GM12892 (cell line): Measurements from ENCODE around the gene PPP2R2C.

ENCODE experiments used
- DNase-seq: peaks from one replicate; pipeline ENCODE4 v3.0.0; 2011; ENCODE audit not compliant: insufficient read length
- FAIRE-seq: peaks from 2 replicates; lab custom pipeline; 2011; peaks lifted over from hg19 to GRCh38; lab: Jason Lieb, UNC
- POLR2A ChIP-seq: IDR thresholded peaks from 2 replicates; pipeline ENCODE4 v1.6.1; 2011; ENCODE audit warnings: low read depth, low read length, control low read depth
- POLR2AphosphoS5 ChIP-seq: IDR thresholded peaks from 2 replicates; pipeline ENCODE4 v1.6.1; 2011; ENCODE audit warnings: low read depth, low read length, control low read depth
- TAF1 ChIP-seq: IDR thresholded peaks from 2 replicates; pipeline ENCODE4 v1.6.1; 2011; ENCODE audit warnings: low read depth, mild to moderate bottlenecking, control low read depth, low read length, borderline replicate concordance

PPP2R2C gene

GRCh38 chr4:6345096-6345830 is 127.2 kb downstream of the PPP2R2C start:
- TF ChIP-seq TAF1 (no peak), POLR2AphosphoS5 (no peak)
- FAIRE-seq (no peak), DNase-seq (no peak)

GRCh38 chr4:6343939-6344408 is 128.4 kb downstream of the PPP2R2C start:
- TF ChIP-seq TAF1 (no peak), POLR2A (no peak), POLR2AphosphoS5 (no peak)
- no peak for FAIRE-seq
- DNase-seq = no peak

- no peak for DNase-seq
- no peak for FAIRE-seq
- TF ChIP-seq TAF1 (no peak), POLR2AphosphoS5 (no peak)
Observed at GRCh38 chr4:6342530-6343293, 129.7 kb downstream of the PPP2R2C start.

GRCh38 chr4:6341696-6342095 is 130.7 kb downstream of the PPP2R2C start:
- DNase-seq = no peak
- no peak for TF ChIP-seq POLR2AphosphoS5
- no peak for TF ChIP-seq TAF1
- TF ChIP-seq POLR2A = no peak
- no peak for FAIRE-seq

- no peak for TF ChIP-seq POLR2A
- TF ChIP-seq TAF1 = no peak
- TF ChIP-seq POLR2AphosphoS5 = no peak
- no peak for FAIRE-seq
- no peak for DNase-seq
Observed at GRCh38 chr4:6340446-6341015, 131.9 kb downstream of the PPP2R2C start.

GRCh38 chr4:6339818-6340445 is 132.5 kb downstream of the PPP2R2C start:
- TF ChIP-seq TAF1 (no peak), POLR2A (no peak), POLR2AphosphoS5 (no peak)
- FAIRE-seq (no peak), DNase-seq (no peak)

- FAIRE-seq = no peak
- TF ChIP-seq TAF1 (no peak), POLR2A (no peak), POLR2AphosphoS5 (no peak)
- no peak for DNase-seq
Observed at GRCh38 chr4:6338951-6339817, 133.2 kb downstream of the PPP2R2C start.

- TF ChIP-seq POLR2A (no peak), POLR2AphosphoS5 (no peak), TAF1 (no peak)
- FAIRE-seq (no peak), DNase-seq (no peak)
Observed at GRCh38 chr4:6338175-6338950, 134.1 kb downstream of the PPP2R2C start.

GRCh38 chr4:6337331-6337935 is 135.0 kb downstream of the PPP2R2C start:
- TF ChIP-seq TAF1 = no peak
- TF ChIP-seq POLR2A = no peak
- no peak for TF ChIP-seq POLR2AphosphoS5
- DNase-seq = no peak
- no peak for FAIRE-seq

GRCh38 chr4:6336166-6336565 is 136.2 kb downstream of the PPP2R2C start:
- FAIRE-seq = no peak
- TF ChIP-seq TAF1 (no peak), POLR2A (no peak)
- DNase-seq = no peak
